RWPE2 (cell line): Measurements from ENCODE around the gene TECR.

Experiments
- ATAC-seq: fragments of 200-7000 bp; cut with Tn5 transposase; 3 replicates; pipeline ENCODE4 v1.9.1; 2021; ENCODE audit warnings: low read depth
- DNase-seq: peaks from one replicate; pipeline ENCODE4 v3.0.0-alpha.2; 2020; ENCODE audit warnings: low spot score
- H3K27ac ChIP-seq: fragments of 450-650 bp; 2 replicates; pipeline ENCODE4 v1.5.1; 2017; ENCODE audit warnings: mild to moderate bottlenecking; ENCODE audit not compliant: poor library complexity, severe bottlenecking
- H3K27me3 ChIP-seq: fragments of 250-450 bp; sonication (Bioruptor Pico); 2 replicates; pipeline ENCODE4 v1.5.1; 2021; ENCODE audit warnings: mild to moderate bottlenecking, moderate library complexity; ENCODE audit not compliant: insufficient read depth, poor library complexity, severe bottlenecking
- H3K36me3 ChIP-seq: fragments of 250-450 bp; sonication (Bioruptor Pico); 2 replicates; pipeline ENCODE4 v1.5.1; 2020; ENCODE audit warnings: low read depth, mild to moderate bottlenecking, moderate library complexity
- H3K4me1 ChIP-seq: fragments of 250-450 bp; sonication (Bioruptor Pico); 2 replicates; pipeline ENCODE4 v1.5.1; 2021; ENCODE audit warnings: mild to moderate bottlenecking, moderate library complexity; ENCODE audit not compliant: insufficient read depth, poor library complexity, severe bottlenecking
- H3K4me3 ChIP-seq: fragments of 250-450 bp; sonication (Bioruptor Pico); 2 replicates; pipeline ENCODE4 v1.5.1; 2021; ENCODE audit warnings: mild to moderate bottlenecking, moderate library complexity; ENCODE audit not compliant: severe bottlenecking
- H3K9me3 ChIP-seq: fragments of 250-450 bp; sonication (Bioruptor Pico); 2 replicates; pipeline ENCODE4 v1.5.1; 2021; ENCODE audit warnings: mild to moderate bottlenecking, moderate library complexity; ENCODE audit not compliant: severe bottlenecking
- CTCF ChIP-seq: fragments of 450-650 bp; IDR thresholded peaks from one replicate; pipeline ENCODE4 v1.5.1; 2017; ENCODE audit warnings: mild to moderate bottlenecking, moderate library complexity; ENCODE audit not compliant: poor library complexity, severe bottlenecking

TECR gene

GRCh38 chr19:14529254-14530004 lies at the start of gene TECR:
TECR (plus strand) TSS chr19:14529594; CDS start chr19:14529697, 103 bp downstream.
- Histone ChIP-seq H3K4me3 (peak within 1 kb of the TSS; percentile 60), H3K4me1 (peaks cover 33% of the 10 kb centered on the region), H3K27me3 (no peaks in the 10 kb centered on the region), H3K9me3 (no peaks in the 10 kb centered on the region), H3K36me3 (peaks cover 10% of the 10 kb centered on the region), H3K27ac (peak within 1 kb of the TSS; percentile 98)
- peak; percentile 99 for DNase-seq
- peak; percentile 89 for ATAC-seq
- no peak for TF ChIP-seq CTCF

GRCh38 chr19:14479975-14480699 lies 49.3 kb upstream of the TECR start:
- Histone ChIP-seq H3K36me3 (peaks cover 70% of the 10 kb centered on the region), H3K9me3 (no peaks in the 10 kb centered on the region), H3K4me3 (no peak overlapping the region), H3K27ac (no peak overlapping the region), H3K4me1 (peaks cover 16% of the 10 kb centered on the region), H3K27me3 (no peaks in the 10 kb centered on the region)
- peak; percentile 84 for TF ChIP-seq CTCF
- DNase-seq (peak; percentile 60), ATAC-seq (no peak)

- Histone ChIP-seq H3K9me3 (no peaks in the 10 kb centered on the region), H3K27me3 (no peaks in the 10 kb centered on the region), H3K4me3 (no peak overlapping the region), H3K36me3 (peaks cover 74% of the 10 kb centered on the region), H3K4me1 (peaks cover 11% of the 10 kb centered on the region), H3K27ac (no peak overlapping the region)
- ATAC-seq (no peak), DNase-seq (no peak)
- TF ChIP-seq CTCF, result no peak
Observed at GRCh38 chr19:14480700-14481079, 48.7 kb upstream of the TECR start.

GRCh38 chr19:14482172-14482941 lies 47.0 kb upstream of the TECR start:
- TF ChIP-seq CTCF, result no peak
- H3K9me3 ChIP-seq, result no peaks in the 10 kb centered on the region
- H3K4me3 ChIP-seq, result no peak overlapping the region
- H3K27me3 ChIP-seq, result no peaks in the 10 kb centered on the region
- H3K36me3 ChIP-seq, result peaks cover 89% of the 10 kb centered on the region
- H3K27ac ChIP-seq, result no peak overlapping the region
- no peak for DNase-seq
- no peaks in the 10 kb centered on the region for H3K4me1 ChIP-seq
- no peak for ATAC-seq
